Measurements from ENCODE around the gene ANKS3. TPM values are rescaled to one million over a fixed set of nuclear protein-coding genes. Genes with fewer than 3 reads are reported as not detected.

Gene ANKS3
- total RNA-seq, 1 donor from 2014 or later: 15.9 TPM

DNA sequence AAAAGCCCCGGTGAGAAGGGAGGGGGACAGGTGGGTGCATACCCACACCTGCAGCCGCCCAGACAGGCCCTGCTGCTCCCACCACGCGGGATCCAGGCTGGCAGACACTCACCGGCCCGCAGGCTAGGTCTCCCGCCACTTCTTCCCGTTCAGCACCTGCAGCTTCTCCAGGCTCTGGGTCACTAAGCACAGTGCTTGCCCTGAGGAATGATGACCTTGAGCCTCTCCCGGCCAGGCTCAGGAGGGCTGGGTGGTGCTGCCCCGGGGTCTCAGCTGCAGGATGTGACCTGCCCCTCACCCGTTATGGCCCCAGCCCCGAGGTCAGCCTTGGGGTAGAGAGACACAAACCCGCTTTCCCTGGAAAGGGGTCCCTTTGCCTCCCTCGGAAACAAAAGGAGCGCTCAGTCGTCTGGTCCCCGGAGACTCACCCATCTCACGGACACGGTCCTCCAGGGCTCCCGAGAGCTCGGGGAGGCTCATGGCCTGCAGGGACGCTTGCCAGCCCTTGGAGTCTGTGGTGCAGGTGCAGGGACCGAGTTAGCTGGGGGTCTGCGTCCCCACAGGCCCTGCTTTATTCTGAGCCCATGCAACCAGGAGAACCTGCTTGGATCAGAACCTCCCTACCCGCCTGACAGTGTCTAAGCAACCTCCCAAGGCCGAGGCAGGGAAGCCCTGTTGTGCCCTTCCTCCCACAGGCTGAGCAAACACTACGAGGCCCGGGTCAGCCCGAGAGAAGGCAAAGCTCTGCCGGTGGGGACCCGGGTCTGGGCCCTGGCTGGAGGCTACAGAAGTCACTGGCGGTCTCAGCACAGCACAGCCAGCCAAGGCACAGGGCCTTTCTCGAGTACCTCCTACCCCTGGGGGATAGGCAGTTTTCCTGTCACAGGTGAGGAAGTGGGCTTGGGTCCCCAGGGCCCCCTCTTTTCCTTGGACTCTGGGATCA lies 36.9 kb downstream of the ANKS3 start:
- intact Hi-C loops (cut with micrococcal nuclease): loop anchor here (10.0 kb wide), 1 partner anchor 258 kb away; the partner anchor contains the start of gene SEC14L5

DNA sequence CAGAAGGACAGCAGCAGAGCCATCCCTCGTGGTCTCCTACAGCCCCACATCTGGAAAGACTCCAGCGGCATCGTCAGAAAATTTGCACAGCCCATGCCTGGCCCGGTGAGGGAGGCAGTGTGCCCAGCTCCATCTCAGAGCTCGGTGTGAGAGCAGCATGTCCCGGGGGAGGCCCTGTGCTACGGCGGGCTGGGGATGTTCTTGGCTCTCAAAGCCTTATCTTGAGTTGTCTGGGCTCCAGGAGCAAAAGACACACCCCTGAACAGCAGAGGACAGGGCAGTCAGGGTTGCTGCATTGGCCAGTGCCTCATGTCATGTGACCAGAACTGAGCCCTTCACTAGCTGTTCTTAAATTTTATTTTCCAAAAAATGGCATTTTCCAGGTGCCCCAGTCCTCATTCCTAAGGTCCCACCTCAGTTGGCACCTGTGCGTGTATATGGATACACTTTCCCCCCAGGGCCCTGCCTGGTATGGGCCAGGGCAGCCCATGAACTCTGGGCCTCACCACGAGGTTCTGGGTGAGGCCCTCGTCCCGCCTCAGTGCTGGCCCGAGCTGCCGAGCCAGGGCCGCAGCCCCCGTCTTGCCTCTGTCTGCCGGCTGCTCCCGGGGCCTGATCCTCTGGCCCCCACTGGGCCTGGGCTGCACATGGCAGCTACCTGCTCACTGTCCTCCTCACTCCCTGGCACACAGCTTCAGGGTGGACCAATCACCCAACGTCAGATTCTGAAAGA lies 37.7 kb downstream of the ANKS3 start:
- intact Hi-C loops (cut with micrococcal nuclease): loop anchor here (10.0 kb wide), 1 partner anchor 258 kb away; the partner anchor contains the start of gene SEC14L5

DNA sequence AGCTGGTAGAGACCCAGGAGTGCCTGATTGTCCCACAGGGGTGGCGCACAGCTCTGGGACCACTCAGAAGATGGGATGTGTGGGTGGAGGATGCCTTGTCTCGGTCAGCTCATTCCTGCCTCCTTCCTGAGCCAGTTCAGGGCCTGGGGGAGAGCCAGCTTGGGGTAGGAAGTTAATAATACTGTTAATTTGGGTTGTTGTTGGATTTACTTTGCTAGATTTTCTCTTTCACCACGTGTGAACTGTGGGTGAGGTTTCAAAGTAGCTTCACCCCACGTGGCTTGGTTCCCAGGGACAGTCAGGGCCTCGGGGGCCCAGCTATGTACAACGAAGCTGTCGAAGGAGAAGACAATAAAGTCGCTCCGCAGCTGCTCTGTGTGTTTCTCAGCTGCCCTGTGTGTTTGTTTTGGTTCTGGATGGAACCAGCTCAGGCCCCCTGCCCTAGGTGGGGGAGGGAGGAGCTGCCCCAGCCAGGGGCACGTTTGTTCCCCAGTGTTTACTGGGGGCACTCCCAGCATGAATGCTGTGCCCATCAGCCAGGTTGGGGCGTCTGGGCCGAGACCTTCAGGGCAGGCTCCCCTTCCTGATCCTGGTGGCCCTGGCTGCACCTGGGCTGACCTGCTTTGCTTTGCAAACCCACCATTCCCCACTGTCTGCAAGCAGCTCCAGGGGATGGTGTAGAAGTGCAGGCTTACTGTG lies 38.4 kb downstream of the ANKS3 start:
- intact Hi-C loops (cut with micrococcal nuclease): loop anchor here (10.0 kb wide), 1 partner anchor 259 kb away; the partner anchor contains the start of gene SEC14L5

DNA sequence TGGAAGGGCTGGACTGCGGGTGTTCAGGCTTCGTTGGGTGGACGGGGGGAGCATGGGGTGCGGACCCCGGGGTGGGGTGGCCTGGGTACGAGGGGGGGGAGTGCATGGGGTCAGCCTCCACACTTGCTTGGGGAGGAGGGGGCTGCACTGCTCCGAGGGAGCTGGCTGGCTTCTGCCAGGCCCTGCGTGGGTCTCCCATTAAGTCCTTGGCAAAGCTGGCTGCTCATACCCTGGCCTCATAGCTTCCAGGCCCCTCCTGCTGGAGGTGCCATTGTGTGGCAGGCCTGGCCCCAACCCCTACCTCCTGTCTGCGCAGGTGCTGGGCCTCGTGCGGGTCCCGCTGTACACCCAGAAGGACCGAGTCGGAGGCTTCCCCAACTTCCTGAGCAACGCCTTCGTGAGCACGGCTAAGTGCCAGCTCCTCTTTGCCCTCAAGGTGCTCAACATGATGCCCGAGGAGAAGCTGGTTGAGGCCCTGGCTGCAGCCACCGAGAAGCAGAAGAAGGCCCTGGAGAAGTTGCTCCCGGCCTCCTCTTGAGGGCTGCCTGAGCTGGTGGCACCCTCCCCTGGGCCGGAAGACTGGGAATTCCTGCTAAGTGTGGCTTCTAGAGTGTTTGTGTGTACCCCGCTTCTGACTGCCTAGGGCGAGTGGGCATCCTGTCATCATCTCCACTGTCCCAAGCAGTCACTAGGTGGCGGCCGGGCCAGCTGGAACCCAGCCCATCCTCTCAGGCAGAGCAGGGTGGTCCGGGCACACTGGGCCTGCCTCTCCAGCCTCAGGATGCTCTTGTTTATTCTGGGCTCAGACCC lies 39.2 kb downstream of the ANKS3 start:
- intact Hi-C loops (cut with micrococcal nuclease): loop anchor here (10.0 kb wide), 1 partner anchor 260 kb away; the partner anchor contains the start of gene SEC14L5

DNA sequence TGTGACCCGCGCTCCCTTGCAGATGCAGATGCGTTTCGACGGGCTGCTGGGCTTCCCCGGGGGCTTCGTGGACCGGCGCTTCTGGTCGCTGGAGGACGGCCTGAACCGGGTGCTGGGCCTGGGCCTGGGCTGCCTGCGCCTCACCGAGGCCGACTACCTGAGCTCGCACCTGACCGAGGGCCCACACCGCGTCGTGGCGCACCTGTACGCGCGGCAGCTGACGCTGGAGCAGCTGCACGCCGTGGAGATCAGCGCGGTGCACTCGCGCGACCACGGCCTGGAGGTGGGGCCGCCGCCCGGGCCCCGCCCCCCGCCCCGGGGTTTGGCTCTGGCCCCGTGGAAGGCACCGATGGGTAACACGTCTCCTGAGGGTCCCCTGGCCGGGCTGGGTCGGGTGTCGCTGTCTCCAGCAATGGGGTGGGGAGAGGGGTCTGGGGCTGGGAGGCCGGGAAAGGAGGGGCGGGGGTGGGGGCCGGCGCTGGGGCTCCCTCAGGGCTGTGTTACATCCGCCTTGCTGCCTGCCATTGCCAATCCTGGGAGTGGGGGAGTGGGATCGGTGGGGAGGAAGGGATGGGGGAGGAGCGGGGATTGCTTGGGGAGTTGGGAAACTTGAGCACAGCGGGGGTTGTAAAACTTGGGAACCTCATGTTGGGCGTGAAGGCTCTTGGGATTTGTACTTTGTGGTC lies 40.0 kb downstream of the ANKS3 start:
- intact Hi-C loops (cut with micrococcal nuclease): loop anchor here (1.0 to 10.0 kb wide), 6 partner anchors 17 to 261 kb away; partner anchors contain the start of genes ANKS3, DNAAF8, MGRN1 and SEC14L5

DNA sequence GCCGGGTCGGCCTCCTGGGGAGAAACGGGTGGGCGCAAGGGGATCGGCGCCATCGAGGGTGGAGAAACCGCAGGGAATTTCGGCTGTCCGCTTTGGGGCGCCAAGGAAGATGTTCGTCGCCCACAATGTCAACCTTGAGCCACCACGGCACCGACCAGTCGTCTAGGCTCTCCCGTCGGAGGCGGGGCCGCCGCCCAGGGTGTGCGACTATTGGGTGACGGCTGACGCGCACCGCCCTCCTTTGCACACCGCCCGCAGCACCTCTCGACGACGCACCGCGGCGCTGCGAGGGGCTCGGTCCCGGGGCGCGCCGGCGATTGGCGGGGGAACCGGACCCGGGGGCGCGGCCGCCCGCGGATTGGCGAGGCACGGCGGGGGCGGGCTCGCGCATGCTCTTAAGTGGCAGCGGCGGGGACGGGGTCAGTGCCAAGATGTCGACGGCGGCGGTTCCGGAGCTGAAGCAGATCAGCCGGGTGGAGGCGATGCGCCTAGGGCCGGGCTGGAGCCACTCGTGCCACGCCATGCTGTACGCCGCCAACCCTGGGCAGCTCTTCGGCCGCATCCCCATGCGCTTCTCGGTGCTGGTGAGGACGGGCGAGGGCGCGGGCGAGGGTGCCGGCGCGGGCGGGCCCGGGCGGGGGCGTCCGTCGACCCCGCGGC lies 40.6 kb downstream of the ANKS3 start, which contains the start of gene NUDT16L1:
Gene NUDT16L1 (plus strand): TSS at position 267 of the 660 bp plus-strand sequence. CDS start 165 bp downstream, at position 432.
- intact Hi-C loops (cut with micrococcal nuclease): loop anchor here (1.0 to 10.0 kb wide), 6 partner anchors 17 to 261 kb away; partner anchors contain the start of genes ANKS3, DNAAF8, MGRN1 and SEC14L5

DNA sequence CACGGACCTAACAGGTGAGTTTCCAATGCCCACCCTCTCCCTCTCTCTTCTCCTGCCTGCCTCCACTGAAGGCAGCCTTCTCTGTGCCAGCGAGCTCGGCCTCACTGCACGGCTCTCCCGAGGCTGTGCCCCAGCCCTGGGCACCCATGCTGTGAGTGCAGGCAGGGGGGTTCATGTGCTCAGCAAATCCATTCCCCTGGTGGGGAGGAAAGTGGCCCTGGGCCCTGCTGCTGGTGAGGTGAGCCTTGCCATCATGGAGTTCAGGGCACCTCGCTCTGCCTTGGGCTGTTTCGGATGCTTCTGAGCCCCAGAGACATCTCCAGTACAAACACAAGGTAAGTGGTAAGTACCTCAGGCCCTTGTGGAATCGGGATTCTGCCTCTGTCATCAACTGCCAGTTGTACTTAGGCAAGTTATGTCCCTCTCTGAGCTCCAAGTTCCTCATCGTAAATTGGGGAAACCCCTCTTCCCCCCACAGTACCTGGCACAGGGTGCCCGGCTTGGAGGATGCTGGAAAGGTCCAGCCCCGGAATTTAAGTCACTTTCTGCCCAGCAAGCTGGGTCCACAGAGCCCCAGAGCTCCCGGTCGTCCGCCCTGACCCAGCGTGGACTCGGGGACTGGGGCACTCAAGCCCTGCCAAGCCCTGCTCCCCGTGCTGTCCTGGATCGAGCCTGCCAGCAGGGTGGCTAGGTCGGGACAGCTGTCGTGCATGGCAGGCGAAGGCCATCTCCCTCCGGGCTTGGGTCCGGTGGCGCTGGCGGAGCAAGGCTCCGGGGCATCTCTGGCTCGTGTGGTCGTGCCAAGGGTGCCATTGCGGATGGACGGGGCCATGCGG lies 41.4 kb downstream of the ANKS3 start:
- intact Hi-C loops (cut with micrococcal nuclease): loop anchor here (1.0 to 10.0 kb wide), 6 partner anchors 16 to 262 kb away; partner anchors contain the start of genes ANKS3, DNAAF8, MGRN1 and SEC14L5

DNA sequence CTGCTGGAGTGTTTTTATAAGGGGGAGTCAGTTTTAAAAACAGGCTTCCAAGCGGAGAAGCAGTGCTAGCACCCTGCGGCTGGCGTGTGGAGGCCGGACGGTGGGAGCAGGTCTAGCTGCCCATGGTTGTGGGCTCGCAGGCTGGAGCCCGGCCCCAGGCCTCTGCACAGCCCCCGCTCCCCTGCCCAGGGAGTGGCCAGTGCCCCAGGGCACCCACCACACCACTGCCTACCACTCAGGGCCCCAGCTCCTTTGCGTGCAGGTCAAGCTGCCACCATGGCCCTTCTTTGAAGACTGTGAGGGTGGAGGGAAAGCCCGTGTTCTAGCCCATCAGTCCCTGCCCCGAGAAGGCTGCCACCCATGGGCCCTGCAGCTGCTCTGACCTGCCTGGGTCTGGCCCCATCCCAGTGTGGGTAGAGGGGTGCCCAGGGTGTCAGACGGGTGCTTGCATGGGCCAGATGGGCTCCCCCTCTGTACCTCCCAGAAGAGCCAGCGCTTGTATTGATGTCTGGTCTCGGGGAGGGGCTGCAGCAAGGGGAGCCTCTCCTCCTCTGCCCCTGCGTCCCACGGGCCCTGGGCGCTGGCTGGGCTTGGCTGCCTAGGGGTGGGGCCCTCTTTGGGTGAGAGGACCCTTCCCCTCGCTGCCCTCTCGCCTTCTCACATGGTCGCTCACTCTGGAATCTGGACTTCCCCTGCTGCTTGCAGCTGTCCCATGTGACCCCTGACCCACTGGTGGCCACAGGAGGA lies 42.2 kb downstream of the ANKS3 start:
- intact Hi-C loops (cut with micrococcal nuclease): loop anchor here (2.0 to 10.0 kb wide), 3 partner anchors 15 to 263 kb away; partner anchors contain the start of gene SEC14L5

DNA sequence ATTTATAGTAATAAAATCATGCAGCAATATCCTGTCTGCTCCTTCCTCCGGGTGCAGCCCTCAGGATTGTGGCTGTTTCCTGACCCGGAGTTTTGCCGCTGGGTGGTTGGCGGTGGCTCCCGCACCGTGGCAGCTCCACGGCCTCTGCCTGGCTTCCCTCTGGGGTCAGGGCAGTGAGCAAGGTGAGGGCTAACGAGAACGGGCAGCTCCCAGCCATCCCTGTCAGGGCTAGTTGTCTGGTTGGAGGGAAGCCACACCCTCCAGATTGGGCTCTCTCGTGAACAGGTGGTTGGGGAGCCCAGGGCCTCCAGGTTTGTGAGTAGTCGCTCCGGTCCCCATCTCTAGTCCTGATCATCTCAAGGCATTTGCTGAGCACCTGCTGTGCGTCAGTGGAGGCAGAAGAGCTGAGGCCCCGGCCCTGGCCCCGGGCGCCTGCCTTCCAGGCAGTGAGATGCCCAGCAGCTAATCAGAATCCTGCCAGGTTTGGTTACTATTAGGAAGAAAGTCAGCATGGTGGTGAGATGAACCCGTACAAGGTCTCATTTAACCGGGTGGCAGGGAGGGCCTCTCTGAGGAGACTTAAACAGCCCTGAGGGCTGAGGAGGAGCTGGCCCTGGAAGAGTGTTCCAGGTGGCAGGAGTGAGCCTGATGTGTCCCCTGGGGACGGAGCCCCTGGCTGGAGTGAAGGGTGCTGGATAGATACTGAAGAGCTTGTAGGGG lies 43.0 kb downstream of the ANKS3 start:
- intact Hi-C loops (cut with micrococcal nuclease): loop anchor here (10.0 kb wide), 1 partner anchor 264 kb away; the partner anchor contains the start of gene SEC14L5

DNA sequence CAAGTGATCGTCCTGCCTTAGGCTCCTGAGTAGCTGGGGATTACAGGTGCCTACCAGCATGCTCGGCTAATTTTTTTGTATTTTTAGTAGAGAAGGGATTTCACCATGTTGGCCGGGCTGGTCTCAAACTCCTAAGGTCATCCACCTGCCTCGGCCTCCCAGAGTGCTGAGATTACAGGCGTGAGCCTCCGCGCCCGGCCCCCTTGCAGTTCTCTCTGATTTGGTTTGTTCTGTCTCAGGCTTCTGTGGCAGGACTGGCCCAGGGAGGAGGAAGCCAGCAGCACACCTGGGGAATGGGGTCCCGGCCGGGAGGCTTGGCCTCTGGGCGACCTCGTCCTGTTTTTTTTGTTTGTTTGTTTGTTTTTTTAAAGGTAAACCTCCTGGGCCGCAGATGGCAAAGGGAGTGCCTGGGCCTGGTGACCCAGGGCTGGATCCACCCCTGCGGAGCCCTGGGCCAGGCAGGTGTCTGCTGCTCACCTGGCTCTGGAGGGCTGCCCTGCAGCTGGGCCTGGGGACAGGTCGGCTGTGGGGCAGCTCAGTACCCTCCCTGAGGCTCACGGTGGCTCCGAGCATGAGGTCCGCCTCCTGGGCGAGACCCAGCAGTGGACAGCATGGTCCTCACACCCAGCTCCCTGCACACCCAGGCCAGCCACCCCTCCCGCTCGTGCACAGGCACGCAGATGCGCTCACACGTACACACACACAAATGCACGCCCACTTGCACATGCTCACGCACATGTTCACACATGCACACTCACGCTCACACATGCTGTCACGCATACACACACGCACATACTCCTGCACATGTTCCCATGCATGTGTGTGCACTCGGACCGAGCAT lies 44.0 kb downstream of the ANKS3 start:
- intact Hi-C loops (cut with micrococcal nuclease): loop anchor here (10.0 kb wide), 1 partner anchor 265 kb away; the partner anchor contains the start of gene SEC14L5

DNA sequence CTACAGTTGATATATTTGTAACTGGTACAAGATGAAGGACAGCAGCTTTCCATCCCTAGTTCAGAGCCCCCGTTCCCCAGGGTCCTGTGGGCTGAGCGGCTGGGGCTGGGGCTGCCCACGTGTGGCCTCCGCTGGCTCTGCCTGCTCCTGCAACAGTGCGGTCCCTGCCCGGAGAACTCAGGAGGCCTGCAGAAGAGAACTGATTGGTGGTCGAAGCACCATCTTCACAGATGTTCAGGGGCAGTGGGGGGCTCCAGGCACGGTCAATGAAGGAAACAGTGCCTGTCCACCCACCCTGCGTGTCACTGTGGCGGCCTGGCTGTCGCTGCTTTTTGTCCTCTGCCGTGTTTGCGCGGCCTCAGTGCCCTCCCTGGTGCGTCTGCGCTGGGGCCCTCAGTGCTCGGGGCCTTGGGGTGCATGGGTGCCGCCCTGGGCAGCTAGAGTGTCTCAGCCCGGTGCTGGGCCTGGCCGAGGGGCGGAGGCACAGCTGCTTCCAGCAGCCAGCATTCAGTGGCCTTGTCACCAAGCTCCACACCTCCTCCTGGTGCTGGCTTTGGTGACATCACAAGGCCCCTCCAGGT lies 44.9 kb downstream of the ANKS3 start:
- intact Hi-C loops (cut with micrococcal nuclease): no loop called here

DNA sequence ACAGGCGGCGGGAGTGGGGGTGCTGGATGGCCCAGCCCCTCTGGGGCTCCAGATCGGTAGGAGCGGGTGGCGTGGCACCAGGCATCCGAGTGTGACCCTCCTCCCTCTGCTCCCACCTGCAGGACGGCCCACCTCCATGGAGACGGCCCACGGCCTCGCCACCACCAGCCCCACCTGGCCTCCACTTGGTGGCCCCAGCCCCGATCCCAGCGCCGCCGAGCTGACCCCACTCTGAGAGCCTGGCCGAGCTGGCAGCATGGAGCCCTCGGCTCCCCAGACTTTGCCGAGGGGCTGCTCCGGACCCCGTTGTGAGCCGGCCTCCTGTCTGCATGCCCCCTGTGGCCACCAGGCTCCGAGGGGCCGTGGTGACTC lies 45.4 kb downstream of the ANKS3 start:
- intact Hi-C loops (cut with micrococcal nuclease): no loop called here

DNA sequence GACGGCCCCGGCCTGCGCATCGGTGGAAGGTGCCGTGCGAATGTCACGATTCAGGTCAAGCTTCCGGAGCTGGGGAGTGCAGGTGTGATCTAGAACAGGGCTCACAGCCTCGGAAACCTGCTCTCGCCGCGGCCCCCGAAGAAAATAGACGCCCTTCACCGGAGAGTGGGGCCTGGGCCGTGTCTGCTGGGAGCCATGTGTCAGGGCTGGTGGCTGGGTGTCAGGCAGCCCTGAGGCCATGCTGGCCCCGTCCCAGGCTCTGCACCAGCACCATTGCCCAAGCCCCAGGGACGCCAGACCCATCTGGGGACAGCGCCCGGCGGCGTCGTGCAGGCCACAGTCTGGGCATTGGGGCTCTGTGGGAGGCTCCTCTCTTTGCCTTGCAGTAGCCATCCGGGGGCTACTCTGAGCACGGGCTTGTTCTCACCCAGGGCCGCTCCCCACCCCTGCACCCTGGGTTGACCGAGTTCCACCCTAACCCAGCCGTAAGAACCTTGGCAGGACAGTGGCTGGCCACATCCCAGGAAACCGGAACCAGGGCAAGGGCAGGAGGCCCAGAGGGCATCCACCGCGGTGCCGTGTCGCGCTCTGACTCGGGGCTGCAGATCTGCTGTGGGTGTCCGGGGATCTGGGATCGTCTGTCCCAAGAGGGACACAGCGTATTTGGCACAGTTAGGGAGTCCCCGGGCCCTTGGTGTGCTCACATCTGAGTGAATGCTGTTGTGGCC lies 46.0 kb downstream of the ANKS3 start:
- intact Hi-C loops (cut with micrococcal nuclease): no loop called here

DNA sequence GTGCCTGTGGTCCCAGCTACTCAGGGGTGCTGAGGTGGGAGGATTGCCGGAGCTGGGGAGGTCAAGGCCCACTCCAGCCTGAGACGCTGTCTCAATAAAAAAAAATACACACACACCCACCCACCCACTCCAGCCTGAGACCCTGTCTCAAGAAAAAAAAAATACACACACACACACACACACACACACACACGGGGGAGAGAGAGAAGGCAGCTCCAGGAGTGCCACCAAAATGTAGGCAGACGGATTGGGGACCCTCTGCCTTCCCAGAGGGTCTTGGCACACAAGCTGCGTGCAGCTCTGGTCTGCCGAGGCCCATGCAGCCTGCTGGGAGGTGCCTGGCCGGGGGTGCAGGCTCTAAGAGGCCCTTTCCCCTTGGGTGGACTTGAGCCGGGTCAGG lies 46.7 kb downstream of the ANKS3 start:
- intact Hi-C loops (cut with micrococcal nuclease): no loop called here

Data from T-helper 2 cell treated with Interferon-gamma antibody and Interleukin-4, amounts not matched to agents 100 ng/mL and 5 ng/mL, for 36 hours (primary cell).